Neural cell (in vitro differentiated cells): ENCODE data around the gene CEP170B. TPM values are rescaled to one million over a fixed set of nuclear protein-coding genes. Genes with fewer than 3 reads are reported as not detected.

Experiments used
- H2AFZ ChIP-seq: fragments of 200-600, 300-800 bp; sonication (generic), shearing (Covaris generic); 2 replicates; pipeline ENCODE4 v1.6.0; 2014; ENCODE audit warnings: low read depth, mild to moderate bottlenecking, antibody characterized with exemption, low read length, moderate library complexity
- H3F3A ChIP-seq: fragments of 200-600 bp; shearing (Covaris generic); 2 replicates; pipeline ENCODE4 v1.6.1; 2016; ENCODE audit warnings: mild to moderate bottlenecking, moderate library complexity, mixed read lengths, antibody characterized with exemption, low read length; ENCODE audit not compliant: insufficient read depth, poor library complexity, severe bottlenecking
- H3K27ac ChIP-seq: fragments of 200-600, 300-800 bp; sonication (generic), shearing (Covaris generic); 2 replicates; pipeline ENCODE4 v1.5.1; 2014; ENCODE audit warnings: mild to moderate bottlenecking, low read length, moderate library complexity
- H3K27me3 ChIP-seq: fragments of 300-800, 200-600 bp; sonication (generic), shearing (Covaris generic); 2 replicates; pipeline ENCODE4 v1.6.0; 2014; ENCODE audit warnings: mild to moderate bottlenecking, low read depth, low read length, moderate library complexity; ENCODE audit not compliant: insufficient read depth
- H3K36me3 ChIP-seq: fragments of 300-800, 200-600 bp; sonication (generic), shearing (Covaris generic); 2 replicates; pipeline ENCODE4 v1.5.1; 2014; ENCODE audit warnings: mild to moderate bottlenecking, antibody characterized with exemption, low read length, moderate library complexity; ENCODE audit not compliant: insufficient read depth
- H3K4me2 ChIP-seq: fragments of 300-800, 200-600 bp; sonication (generic), shearing (Covaris generic); 2 replicates; pipeline ENCODE4 v1.6.0; 2014; ENCODE audit warnings: mild to moderate bottlenecking, low read length
- H3K4me3 ChIP-seq: fragments of 300-800, 200-600 bp; sonication (generic), shearing (Covaris generic); 2 replicates; pipeline ENCODE4 v1.5.1; 2014; ENCODE audit warnings: mild to moderate bottlenecking, low read length, moderate library complexity
- H3K79me2 ChIP-seq: fragments of 200-600 bp; shearing (Covaris generic); replicated peaks from 2 replicates; pipeline ENCODE4 v1.6.0; 2014; ENCODE audit warnings: mild to moderate bottlenecking, low read length, moderate library complexity; ENCODE audit not compliant: insufficient read depth
- H3K9ac ChIP-seq: fragments of 300-800, 200-600 bp; sonication (generic), shearing (Covaris generic); 2 replicates; pipeline ENCODE4 v1.6.1; 2016; ENCODE audit warnings: mild to moderate bottlenecking, low read length, mixed read lengths
- H3K9me2 ChIP-seq: fragments of 200-600 bp; shearing (Covaris generic); 2 replicates; pipeline ENCODE4 v1.6.1; 2016; ENCODE audit warnings: mild to moderate bottlenecking, low read length, mixed read lengths; ENCODE audit not compliant: insufficient read depth
- H3K9me3 ChIP-seq: fragments of 200-600, 300-800 bp; sonication (generic), shearing (Covaris generic); 2 replicates; pipeline ENCODE4 v1.6.1; 2016; ENCODE audit warnings: mild to moderate bottlenecking, mixed run types, low read length, moderate library complexity, mixed read lengths
- H4K20me1 ChIP-seq: fragments of 200-600 bp; shearing (Covaris generic); 2 replicates; pipeline ENCODE4 v1.6.1; 2016; ENCODE audit warnings: mild to moderate bottlenecking, mixed run types; ENCODE audit not compliant: insufficient read depth
- EP300 ChIP-seq: fragments of 450-650 bp; conservative IDR thresholded peaks from 2 replicates; pipeline ENCODE4 v1.6.1; 2014; ENCODE audit warnings: antibody characterized with exemption, mild to moderate bottlenecking, moderate library complexity; ENCODE audit not compliant: poor library complexity, severe bottlenecking
- EZH2 ChIP-seq: fragments of 200-600, 300-800 bp; shearing (Covaris generic), sonication (generic); IDR thresholded peaks from 2 replicates; pipeline ENCODE4 v1.6.1; 2014; ENCODE audit warnings: antibody characterized with exemption, low read length, borderline replicate concordance, mild to moderate bottlenecking; ENCODE audit not compliant: insufficient read depth, poor library complexity, severe bottlenecking
- MXI1 ChIP-seq: fragments of 450-650 bp; conservative IDR thresholded peaks from 2 replicates; pipeline ENCODE4 v1.6.1; 2014; ENCODE audit warnings: antibody characterized with exemption, mild to moderate bottlenecking; ENCODE audit not compliant: poor library complexity, severe bottlenecking
- POLR2AphosphoS5 ChIP-seq: IDR thresholded peaks from 2 replicates; pipeline ENCODE4 v1.6.1; 2012
- RAD21 ChIP-seq: fragments of 450-650 bp; conservative IDR thresholded peaks from 2 replicates; pipeline ENCODE4 v1.6.1; 2014; ENCODE audit warnings: antibody characterized with exemption, mild to moderate bottlenecking, moderate library complexity
- SMC3 ChIP-seq: fragments of 450-650 bp; conservative IDR thresholded peaks from 2 replicates; pipeline ENCODE4 v1.6.1; 2014; ENCODE audit warnings: antibody characterized with exemption, mild to moderate bottlenecking, moderate library complexity; ENCODE audit not compliant: poor library complexity
- TAF1 ChIP-seq: IDR thresholded peaks from 2 replicates; pipeline ENCODE4 v1.6.1; 2012; ENCODE audit warnings: low read depth
- polyA plus RNA-seq: library from polyadenylated mRNA; depleted of rRNA; stranded (reverse); fragments of >200 nt; gene quantifications from 2 replicates; pipeline ENCODE4 v1.2.3, GENCODE V29; 2014
- TF ChIP-seq, protein P1 (sequence below): fragments of 450-650 bp; IDR thresholded peaks from 2 replicates; pipeline ENCODE4 v1.5.1; 2014; ENCODE audit warnings: antibody characterized with exemption, mild to moderate bottlenecking, moderate library complexity; ENCODE audit not compliant: poor library complexity, severe bottlenecking
- TF ChIP-seq, protein P2 (sequence below): IDR thresholded peaks from 2 replicates; pipeline ENCODE4 v1.6.1; 2012; ENCODE audit warnings: borderline replicate concordance

The CEP170B gene
- polyA plus RNA-seq, 1 donor from 2014 or later: 11.6 TPM

DNA sequence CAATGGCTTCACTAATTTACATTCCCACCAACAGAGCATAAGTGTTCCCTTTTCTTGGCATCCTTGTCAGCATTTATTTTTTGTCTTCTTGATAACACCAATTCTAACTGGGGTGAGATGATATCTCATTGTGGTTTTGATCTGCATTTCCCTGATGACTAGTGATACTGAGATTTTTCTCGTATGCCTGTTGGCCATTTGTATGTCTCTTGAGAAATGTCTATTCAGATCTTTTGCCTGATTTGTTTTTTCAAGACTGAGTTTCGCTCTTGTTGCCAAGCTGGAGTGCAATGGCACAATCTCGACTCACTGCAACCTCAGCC is 54.9 kb downstream of the CEP170B start:
- Histone ChIP-seq H3K36me3 (no peaks in the 10 kb centered on the region), H3K27me3 (no peaks in the 10 kb centered on the region), H3K27ac (no peak overlapping the region), H4K20me1 (no peaks in the 10 kb centered on the region), H3K79me2 (no peaks in the 10 kb centered on the region), H3K4me3 (no peak overlapping the region), H2AFZ (no peak overlapping the region), H3K9me3 (no peaks in the 10 kb centered on the region), H3K4me2 (no peak overlapping the region), H3F3A (no peaks in the 10 kb centered on the region), H3K9ac (no peak overlapping the region), H3K9me2 (no peaks in the 10 kb centered on the region)
- no peak for TF ChIP-seq TAF1
- TF ChIP-seq, protein P1, sequence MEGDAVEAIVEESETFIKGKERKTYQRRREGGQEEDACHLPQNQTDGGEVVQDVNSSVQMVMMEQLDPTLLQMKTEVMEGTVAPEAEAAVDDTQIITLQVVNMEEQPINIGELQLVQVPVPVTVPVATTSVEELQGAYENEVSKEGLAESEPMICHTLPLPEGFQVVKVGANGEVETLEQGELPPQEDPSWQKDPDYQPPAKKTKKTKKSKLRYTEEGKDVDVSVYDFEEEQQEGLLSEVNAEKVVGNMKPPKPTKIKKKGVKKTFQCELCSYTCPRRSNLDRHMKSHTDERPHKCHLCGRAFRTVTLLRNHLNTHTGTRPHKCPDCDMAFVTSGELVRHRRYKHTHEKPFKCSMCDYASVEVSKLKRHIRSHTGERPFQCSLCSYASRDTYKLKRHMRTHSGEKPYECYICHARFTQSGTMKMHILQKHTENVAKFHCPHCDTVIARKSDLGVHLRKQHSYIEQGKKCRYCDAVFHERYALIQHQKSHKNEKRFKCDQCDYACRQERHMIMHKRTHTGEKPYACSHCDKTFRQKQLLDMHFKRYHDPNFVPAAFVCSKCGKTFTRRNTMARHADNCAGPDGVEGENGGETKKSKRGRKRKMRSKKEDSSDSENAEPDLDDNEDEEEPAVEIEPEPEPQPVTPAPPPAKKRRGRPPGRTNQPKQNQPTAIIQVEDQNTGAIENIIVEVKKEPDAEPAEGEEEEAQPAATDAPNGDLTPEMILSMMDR: no peak
- no peak for TF ChIP-seq EZH2
- no peak for TF ChIP-seq MXI1
- TF ChIP-seq SMC3: no peak
- TF ChIP-seq POLR2AphosphoS5: no peak
- no peak for TF ChIP-seq EP300
- TF ChIP-seq RAD21: no peak
- TF ChIP-seq, protein P2, sequence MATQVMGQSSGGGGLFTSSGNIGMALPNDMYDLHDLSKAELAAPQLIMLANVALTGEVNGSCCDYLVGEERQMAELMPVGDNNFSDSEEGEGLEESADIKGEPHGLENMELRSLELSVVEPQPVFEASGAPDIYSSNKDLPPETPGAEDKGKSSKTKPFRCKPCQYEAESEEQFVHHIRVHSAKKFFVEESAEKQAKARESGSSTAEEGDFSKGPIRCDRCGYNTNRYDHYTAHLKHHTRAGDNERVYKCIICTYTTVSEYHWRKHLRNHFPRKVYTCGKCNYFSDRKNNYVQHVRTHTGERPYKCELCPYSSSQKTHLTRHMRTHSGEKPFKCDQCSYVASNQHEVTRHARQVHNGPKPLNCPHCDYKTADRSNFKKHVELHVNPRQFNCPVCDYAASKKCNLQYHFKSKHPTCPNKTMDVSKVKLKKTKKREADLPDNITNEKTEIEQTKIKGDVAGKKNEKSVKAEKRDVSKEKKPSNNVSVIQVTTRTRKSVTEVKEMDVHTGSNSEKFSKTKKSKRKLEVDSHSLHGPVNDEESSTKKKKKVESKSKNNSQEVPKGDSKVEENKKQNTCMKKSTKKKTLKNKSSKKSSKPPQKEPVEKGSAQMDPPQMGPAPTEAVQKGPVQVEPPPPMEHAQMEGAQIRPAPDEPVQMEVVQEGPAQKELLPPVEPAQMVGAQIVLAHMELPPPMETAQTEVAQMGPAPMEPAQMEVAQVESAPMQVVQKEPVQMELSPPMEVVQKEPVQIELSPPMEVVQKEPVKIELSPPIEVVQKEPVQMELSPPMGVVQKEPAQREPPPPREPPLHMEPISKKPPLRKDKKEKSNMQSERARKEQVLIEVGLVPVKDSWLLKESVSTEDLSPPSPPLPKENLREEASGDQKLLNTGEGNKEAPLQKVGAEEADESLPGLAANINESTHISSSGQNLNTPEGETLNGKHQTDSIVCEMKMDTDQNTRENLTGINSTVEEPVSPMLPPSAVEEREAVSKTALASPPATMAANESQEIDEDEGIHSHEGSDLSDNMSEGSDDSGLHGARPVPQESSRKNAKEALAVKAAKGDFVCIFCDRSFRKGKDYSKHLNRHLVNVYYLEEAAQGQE: no peak

DNA sequence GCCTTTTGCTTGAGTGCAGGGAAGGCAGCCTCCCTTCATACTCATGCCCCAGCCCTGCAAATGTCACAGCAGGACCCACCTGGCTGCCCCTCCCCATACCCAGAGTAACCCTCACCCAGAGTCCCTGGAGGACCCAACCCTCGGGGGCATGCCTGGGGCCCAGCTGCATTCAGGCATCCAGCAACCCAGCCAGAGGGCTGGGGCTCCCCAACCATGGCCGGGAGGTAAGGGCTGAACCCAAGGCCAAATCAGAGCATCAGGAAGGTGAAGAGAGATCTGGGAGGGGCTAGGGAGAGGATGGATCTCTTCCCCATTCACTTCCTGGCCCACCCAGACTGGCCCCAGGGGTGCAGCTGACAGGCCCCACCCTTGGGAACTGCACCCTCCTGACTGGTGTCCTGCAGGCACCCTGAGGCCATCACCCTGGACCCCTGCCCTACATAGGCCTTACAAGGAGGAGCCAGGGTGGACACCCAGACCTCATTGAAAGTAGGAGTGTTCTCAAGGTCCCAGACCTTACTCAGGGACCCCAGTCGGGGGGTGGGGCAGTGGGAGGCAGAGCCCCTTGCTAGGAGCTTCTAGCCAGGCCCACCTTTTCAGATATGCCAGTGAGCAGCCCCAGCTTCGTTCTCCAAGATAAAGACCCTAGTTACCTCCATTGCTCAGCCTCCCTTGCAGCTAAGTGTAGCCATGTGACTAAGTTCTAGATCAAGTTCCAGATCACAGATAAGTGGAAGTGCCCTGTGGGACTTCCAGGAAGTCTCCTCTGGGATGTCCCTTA is 58.8 kb downstream of the CEP170B start:
- Histone ChIP-seq H3K27ac (no peak overlapping the region), H3K79me2 (no peaks in the 10 kb centered on the region), H3K9me2 (no peaks in the 10 kb centered on the region), H3K27me3 (no peaks in the 10 kb centered on the region), H3F3A (no peaks in the 10 kb centered on the region), H3K4me3 (no peak overlapping the region), H2AFZ (no peak overlapping the region), H3K36me3 (no peaks in the 10 kb centered on the region), H3K9me3 (no peaks in the 10 kb centered on the region), H4K20me1 (no peaks in the 10 kb centered on the region), H3K4me2 (no peak overlapping the region), H3K9ac (no peak overlapping the region)
- TF ChIP-seq EZH2: no peak
- TF ChIP-seq POLR2AphosphoS5: no peak
- no peak for TF ChIP-seq TAF1
- TF ChIP-seq, protein P1: no peak
- TF ChIP-seq SMC3: no peak
